GM21825 (cell line): ENCODE measurements around the gene KLHL8.
"Not testable (repeated sequence)": the region's sequence is repeated elsewhere in the genome, so short reads cannot be mapped to it uniquely, and the experiment has no call there.

ENCODE experiments used
- ATAC-seq: cut with Tn5 transposase; IDR thresholded peaks from one replicate; pipeline ENCODE4 v1.9.1; 2021; ENCODE audit warnings: mild to moderate bottlenecking, moderate library complexity; ENCODE audit not compliant: unreplicated experiment

KLHL8 gene

DNA sequence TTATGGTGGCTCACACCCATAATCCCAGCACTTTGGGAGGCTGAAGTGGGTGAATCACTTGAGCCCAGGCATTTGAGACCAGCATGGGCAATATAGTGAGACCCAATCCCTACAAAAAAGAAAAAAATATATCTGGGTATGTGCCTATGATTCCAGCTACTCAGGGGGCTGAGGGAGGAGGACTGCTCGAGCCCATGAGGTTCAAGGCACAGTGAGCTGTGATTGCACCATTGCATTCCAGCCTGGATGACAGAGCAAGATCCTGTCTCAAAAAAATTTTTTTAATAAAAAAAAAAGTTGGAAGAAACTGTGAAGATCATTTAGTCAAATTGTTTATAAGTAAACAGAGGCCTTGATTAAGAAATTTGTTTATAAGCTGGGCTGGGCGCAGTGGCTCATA, 39.7 kb downstream of the KLHL8 start:
- no peak for ATAC-seq

DNA sequence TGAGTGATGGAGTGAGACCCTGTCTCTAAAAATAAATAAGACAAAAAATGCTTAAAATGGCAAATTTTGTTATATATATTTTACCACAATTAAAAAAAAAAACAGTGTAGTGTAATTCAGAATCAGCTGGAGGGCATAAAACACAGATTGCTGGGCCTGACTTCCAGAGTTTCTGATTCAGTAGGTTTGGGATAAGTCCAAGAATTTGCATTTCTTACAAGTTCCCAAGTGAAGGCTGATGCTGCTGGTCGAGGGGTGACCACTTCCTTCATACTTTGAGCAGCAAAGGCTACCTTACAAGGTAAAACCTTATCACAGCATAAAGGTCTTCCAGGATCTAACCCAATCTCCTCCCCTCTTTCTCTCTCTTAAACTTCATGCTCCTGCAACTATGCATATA, 40.7 kb downstream of the KLHL8 start:
- ATAC-seq = no peak

DNA sequence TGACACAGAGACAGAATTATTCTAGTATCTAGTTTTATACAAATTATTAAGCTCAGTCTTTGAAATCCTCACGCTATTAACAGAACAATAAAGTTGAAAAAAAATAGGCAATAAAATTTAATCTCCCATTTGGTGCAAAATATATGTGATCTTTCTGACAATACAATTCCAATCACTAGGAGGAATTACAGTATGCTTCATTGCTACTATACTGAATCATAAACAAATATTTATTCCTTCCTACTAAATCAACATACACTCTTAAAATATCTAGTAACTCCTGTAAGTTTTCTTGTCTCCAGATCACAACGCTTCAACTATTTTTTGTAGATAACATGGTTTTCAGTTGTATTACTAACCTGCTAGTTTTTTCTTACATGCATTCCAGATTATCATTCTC, 45.7 kb downstream of the KLHL8 start:
- ATAC-seq = no peak

DNA sequence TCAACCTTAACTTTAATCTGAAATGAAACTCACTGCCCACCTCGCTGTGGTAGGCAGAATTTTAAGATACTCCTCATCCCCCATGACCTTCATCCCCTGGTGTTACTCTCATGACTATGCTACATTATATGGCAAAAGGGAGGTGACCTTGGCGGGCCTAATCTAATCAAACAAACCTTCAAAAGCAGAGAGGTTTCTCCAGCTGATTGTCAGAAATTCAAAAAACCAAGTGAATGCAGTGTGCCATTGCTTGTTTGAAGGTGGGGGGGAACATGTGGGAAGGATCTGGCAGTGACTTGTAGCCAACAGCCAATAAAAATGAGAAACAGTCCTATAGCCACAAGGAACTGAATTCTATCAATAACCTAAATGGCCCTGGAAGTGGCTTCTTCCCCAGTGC, 48.5 kb downstream of the KLHL8 start:
- ATAC-seq = no peak

DNA sequence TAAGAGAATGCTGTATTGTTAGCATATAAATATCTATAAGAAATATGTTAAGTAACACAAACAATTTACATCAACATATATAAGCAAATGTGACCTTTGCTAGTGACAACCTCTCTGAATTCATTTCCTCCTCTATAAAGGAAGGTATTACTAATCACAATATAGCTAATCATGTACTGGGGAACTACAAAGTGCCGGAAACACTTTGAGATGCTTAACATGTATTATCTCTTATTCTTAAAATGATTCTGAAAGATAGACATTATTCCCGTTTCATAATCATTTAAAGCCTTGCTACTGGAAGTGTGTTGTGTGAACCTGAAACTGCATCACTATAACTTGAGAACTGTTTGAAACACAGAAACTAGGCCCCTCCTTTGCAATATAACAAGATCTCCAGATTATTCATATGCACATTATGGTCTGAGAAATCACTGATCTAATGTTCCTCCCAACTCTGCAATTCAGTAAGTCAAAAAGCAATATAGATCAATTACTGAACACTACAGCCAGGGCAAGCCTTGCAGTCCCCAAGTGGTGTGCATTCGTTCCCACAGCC, 54.0 kb downstream of the KLHL8 start:
- no peak for ATAC-seq

DNA sequence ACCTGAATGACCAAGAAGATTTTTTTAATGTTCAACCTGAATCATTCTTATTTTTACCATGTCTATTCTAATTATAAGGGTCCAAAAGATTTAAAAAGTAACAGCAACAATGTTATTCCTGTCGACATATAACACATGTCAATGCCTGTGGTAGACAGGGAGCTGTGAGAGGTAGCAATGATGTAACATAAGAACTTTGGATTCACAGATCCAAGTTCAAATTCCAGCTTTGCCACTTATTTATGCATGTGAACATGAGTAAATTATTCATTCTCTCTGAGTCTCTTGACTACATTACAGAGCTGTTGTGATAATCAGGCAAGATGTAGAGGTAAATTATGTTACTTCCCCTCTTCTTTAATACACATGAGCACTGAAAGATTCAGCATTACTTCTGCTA, 54.5 kb downstream of the KLHL8 start:
- no peak for ATAC-seq

DNA sequence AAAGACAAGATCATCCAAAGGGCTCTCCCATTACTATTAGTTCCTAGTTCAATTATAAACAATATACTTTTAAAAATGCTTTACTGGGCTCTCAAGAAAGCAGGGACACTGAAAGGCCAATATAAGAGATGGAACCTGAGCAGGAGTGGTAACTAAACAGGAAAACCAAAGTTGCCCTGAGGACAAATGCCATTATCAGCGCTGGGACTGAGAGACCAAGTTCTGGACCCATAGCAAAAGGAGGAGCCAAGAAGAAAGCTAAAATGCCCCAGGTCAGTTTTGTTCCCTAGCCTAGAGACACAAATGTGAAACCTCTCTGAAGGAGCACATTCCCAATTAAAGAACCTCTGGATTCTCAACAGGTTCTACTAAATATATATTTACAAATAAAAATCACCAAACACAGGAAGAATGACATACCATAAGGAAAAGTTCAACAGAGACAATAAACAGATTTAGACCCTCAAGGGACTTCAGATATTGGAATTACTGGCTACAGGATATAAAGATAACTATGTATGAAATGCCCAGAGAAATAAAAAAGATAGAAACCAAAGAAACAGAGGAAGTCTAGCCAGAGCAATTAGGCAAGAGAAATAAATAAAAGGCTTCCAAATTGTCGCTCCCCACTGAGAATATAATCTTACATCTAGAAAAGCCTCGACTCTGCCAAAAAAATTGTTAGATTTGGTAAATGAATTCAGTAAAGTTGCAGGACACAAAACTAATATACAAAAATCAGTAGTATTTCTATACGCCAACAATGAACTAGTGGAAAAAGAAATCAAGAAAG, 67.1 kb downstream of the KLHL8 start:
- no peak for ATAC-seq

DNA sequence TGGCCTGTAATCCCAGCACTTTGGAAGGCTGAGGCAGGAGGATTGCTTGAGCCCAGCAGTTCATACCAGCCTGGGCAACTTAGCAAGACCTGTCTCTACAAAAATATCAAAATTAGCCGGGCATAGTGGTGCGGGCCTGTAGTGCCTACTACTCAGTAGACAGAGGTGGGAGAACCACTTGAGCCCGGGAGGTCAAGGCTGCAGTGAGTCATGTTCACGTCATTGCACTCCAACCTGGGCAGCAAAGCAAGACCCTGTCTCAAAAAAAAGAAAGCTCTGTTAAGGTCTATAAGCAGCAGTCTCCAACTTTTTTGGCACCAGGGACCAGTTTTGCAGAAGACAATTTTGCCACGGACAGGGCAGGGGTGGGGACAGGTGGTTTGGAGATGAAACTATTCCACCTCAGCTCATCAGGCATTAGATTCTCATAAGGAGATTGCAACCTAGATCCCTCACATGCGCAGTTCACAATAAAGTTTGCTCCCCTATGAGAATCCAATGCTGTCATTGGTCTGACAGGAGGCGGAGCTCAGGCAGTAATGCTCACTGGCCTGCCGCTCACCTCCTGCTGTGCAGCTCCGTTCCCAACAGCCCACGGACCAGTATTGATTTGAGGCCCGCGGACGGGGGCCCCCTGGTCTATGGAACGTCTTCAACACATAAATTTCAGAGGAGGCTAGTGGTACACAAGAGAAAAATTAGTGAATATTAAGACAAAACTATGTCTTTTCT, 67.9 kb downstream of the KLHL8 start:
- no peak for ATAC-seq

DNA sequence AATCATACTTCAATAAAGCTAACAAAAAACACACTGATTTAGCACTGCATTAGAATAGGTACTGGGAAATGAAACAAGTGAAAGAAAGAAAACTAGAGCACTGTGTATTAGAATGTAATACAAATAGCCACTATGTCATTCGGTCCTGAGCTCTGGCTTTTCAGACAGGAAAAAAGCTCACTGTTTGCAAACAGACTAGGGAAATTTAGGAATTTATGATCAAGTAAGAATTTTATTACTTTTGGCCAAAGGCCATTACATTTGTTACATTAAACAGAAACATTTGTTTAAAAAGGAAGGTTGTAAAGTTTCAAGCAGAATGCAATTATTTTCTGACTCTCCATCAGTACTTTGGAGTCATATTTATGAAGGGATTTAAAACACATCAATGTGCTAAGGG, 68.7 kb downstream of the KLHL8 start:
- ATAC-seq = no peak

DNA sequence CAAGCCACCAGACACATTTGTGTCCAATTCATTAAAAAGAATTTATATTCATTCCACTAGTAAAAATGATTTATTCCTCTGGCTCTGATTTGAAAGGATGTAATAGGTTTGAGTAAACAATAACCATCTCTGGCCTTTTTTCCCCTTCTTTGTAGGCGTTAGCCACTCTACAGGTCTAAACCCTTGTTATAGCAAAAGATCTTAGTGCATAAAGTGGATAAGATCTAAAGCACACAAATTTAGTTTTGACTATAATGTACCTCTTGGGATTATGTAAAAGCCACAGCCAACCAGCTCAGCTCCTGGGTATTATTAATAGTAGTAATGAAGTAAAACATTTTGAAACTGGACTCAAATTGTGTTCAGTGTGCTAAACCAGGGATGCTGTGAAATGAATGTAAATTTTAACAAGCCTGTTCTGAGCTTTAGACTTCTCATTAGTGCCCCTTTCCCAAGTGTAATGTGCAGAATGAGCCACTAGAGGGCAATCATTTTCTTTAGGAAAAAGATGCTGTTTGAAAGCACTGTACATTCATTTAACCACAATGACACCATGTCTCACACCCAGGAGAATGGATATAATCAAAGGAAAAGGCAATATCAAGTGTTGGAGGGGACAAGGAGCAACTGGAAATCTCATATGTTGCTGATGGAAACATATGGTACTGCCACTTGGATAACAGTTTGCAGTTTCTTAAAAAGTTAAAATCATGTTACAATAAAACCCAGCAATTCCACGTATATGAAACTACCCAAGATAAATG, 69.7 kb downstream of the KLHL8 start:
- no peak for ATAC-seq

DNA sequence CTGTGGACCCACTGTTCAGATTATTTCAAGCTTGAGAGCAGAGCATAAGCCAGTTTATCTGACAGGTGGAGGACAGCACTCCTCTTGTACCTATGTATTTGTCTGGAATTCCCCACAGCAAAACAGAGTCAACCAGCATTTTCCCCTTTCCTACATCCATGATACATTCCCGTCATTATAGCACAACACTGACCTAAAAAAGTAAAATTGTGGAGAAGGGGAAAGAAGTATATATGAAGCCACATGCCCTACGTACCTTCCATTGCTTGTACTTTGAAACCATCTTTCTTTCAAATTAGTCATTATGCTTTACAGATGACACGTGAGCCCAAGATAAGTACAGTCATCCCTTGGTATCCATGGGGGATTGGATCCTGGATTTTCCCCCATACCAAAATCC, 73.3 kb downstream of the KLHL8 start:
- ATAC-seq = no peak

DNA sequence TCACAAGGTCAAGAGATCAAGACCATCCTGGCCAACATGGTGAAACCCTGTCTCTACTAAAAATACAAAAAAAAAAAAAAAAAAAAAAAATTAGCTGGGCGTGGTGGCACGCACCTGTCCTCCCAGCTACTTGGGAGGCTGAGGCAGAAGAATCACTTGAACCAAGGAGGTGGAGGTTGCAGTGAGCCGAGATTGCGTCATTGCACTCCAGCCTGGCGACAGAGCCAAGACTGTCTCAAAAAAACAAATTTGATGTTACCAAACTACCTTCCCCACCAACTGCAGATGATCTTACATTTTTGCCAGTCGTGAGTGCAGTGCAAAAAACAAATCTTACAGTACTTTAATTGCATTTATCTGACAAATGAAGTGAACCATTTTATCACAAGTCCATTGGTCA, 74.5 kb downstream of the KLHL8 start:
- not testable (repeated sequence) for ATAC-seq

DNA sequence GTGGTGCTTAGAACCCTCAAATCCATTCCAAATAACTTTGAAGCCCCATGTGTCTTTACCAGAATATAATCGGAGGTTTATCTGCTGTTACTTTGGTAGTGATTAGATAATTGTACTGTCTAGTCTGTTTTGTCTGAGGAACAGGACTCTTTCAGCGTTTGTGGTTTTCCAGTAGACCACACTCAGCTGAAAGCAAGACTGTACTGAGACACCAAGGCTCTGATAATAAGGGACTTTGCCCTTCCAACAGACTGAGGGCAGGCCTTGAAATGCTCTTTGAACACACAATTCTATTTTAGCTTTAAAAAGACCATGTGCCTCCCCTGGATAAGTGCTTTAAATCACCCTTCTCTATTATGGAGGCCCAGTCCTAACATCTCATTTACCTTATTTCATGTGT, 76.1 kb downstream of the KLHL8 start:
- ATAC-seq = no peak

DNA sequence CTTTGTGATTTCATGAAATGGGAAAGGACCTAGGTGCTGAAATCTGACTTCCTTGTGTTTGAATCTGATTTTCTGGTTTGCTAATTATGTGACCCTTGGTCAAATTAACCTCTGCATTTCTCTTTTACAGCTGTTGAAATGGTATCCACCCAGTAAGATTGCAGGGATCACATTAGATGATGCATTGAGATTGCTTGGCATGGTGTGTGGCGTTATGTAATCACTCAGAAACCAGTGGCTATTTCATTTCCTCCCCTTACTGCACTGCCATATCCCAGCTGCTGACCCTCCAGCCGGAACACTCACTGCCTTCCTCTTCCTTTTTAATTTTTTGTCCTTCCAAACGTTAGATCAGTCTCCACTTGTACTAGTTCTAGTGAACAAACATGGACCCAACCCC, 79.0 kb downstream of the KLHL8 start:
- ATAC-seq = no peak

DNA sequence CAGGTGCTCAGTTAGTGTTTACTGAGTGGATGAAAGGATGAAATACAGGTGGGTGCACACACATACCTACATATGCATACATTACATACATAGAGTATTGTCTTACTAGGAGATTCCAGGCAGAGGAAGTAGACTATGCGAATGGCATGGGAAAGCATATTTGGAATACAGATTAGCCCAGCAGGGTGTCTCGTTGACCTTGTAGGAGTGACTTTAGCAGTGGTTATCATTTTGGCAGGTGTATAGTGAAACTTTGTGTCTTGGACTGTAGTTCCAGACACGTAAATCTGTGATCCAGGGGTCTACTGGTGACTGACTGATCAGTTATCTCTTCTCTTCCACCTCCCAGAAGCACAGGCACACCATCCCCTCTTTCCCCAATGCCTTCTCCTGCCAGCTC, 86.3 kb downstream of the KLHL8 start:
- ATAC-seq = no peak

DNA sequence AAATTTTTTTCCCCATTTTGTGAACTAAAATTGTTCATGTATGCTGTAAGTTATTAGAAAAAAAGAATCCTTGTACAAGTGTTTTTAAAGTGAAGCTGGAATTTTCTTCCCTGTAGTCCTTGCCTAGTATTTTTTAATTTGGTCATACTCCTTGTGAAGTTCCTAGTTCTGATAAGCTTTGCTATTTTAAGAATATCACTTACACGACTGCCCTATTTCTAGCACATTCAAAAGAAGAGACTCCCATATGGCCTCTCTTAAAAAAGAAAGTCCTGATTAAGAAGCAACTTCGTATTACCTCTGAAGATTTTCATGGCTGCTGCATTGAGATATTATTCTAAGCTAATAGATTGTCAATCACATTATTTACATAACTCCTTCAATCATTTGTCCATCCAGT, 87.2 kb downstream of the KLHL8 start:
- ATAC-seq = no peak

DNA sequence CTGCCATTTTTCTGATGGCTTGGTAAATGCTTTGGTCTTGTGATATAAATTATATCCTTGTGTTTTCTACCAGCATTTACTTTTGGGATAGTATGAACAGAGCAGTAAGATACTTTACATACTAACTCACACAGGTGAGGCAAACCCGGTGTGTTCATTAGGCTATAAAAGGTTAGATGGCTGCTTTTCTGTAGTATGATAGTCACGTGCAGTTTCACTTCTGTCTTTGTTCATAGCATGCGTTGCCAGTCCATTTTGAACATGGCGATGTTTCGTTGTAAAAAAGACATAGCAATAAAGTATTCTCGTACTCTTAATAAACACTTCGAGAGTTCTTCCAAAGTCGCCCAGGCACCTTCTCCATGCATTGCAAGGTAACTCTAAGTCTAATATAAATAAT, 88.4 kb downstream of the KLHL8 start:
- no peak for ATAC-seq

DNA sequence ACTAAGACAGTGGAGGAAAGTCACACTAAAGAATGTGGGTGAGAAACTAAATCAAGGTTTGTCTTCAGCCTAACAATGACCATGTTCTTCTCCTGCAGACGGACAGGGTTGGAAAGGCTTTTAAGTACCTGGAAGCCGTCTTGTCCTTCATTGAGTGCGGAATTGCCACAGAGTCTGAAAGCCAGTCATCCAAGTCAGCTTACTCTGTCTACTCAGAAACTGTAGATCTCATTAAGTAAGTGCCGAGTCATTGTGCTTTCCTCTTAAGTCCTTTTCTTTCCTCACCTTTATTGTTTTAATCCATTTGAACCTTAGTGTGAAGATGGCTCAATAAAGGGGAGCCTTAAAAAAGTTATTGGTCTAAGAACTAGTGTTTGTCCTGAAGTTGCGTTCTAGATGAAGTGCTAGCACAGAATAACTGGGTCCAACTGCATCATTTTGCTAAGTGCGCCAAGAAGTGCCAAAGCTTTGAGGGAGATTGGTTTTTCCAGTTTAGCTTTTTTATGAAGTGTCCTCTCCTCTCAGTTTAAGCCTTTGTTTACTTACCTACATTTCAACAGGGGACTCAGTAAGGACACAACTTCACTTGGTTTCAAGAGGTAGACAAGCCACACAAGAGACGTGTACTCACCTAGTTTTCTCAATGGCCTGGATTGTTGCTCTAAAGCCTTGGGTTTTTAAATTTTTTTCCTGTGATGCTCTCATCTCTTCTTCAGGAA, 89.3 kb downstream of the KLHL8 start:
- no peak for ATAC-seq

DNA sequence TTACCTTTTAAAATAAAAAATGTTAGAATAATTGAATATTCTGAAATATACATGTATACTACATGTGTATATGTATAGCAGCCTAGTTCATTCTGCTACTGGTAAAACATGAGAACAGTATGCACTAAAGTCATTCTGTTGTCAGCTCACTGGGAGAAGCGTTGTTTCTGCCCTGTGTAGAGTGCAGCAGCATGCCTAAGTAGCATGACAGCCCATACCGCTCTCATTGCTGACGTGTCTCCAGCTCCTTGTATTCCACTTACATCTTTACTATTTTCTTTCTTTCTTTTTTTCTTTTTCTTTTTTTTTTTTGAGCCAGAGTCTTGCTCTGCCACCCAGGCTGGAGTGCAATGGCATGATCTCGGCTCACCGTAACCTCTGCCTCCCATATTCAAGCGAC, 90.7 kb downstream of the KLHL8 start:
- no peak for ATAC-seq

DNA sequence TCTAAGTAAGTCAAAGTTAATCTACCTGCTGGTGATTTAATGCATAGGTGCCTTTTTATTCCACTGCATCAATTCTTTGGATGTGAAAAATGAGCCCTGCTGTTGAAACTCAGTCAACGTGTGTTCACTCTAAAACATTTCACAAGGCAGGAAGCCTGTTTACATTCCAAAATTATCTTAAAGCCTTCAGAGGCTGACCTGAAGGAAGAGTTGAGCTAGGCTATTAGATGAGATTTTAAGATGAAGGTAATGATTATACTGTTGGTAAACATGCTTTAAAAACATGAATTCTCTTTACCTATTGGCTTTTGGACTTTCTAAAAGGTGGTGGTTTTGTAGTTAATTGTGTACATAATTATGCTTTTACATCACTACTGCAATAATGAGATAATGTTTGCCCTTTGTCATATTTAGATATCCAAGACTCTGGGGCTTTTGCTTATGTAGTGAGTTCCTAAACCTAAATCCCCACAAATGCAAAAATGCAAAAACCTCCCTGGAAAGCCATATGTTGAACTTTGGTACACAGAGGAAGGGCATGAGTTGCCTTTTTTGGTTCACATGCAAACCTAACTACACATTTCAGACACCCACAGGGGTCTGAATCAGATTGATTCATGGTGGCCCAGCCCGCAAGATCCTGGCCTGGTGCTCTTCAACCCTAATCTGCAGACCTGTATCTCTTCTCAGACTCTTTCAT, 92.3 kb downstream of the KLHL8 start:
- no peak for ATAC-seq
